GM12878 (cell line): ENCODE measurements around the gene MTIF3. TPM values are rescaled to one million over a fixed set of nuclear protein-coding genes. Genes with fewer than 3 reads are reported as not detected.

Experiments
- CHD4 ChIP-seq: fragments of 200-600 bp; sonication (generic); IDR thresholded peaks from 2 replicates; pipeline ENCODE4 v1.6.1; 2016; ENCODE audit warnings: mild to moderate bottlenecking
- NBN ChIP-seq: fragments of 450-650 bp; IDR thresholded peaks from 2 replicates; pipeline ENCODE4 v1.6.1; 2016
- RUNX3 ChIP-seq: IDR thresholded peaks from 2 replicates; pipeline ENCODE4 v1.6.1; 2012; ENCODE audit warnings: low read length, inconsistent platforms
- SMC3 ChIP-seq: IDR thresholded peaks from 2 replicates; pipeline ENCODE4 v1.6.1; 2011; ENCODE audit warnings: low read length, improper control_type of control experiment, borderline replicate concordance
- SREBF1 ChIP-seq: IDR thresholded peaks from 2 replicates; pipeline ENCODE4 v1.6.1; 2012; ENCODE audit warnings: mild to moderate bottlenecking, low read length
- polyA plus RNA-seq, 11 experiments: library from polyadenylated mRNA; depleted of rRNA in 4 of 11; unstranded in 6 of 11; stranded (reverse) in 5 of 11; fragments of >200 nt; fragmentation: Nextera tagmentation in 4 of 11; fragmentation: Illumina TruSeq in 1 of 11; extraction: Ambion mirVana in 4 of 11; extraction: Trizol in 1 of 11; gene quantifications; 1 replicate in 1 of 11; 2 replicates in 10 of 11; pipeline versions ENCODE4 v1.2.1 to v1.2.3, GENCODE V29; 2011 to 2016; ENCODE audit warnings: inconsistent platforms in 2 of 11, missing spikeins in 2 of 11, low read depth in 1 of 11
- total RNA-seq, 4 experiments: library from RNA; depleted of rRNA in 3 of 4; stranded (reverse); fragments of >200 nt in 3 of 4; fragmentation: Illumina TruSeq in 1 of 4; extraction: Trizol in 1 of 4; gene quantifications; 2 replicates each; pipeline versions ENCODE4 v1.2.1 to v1.2.3, GENCODE V29; 2013 to 2021
- TF ChIP-seq, protein P1 (sequence below): IDR thresholded peaks from 2 replicates; pipeline ENCODE4 v1.6.1; 2012; ENCODE audit warnings: improper control_type of control experiment, low read depth, low read length; ENCODE audit not compliant: insufficient replicate concordance

The MTIF3 gene
- total and polyA plus RNA-seq, 10 of the 15 experiments (the other 5 are each of a cell fraction or from before 2014, with no cell fraction given) = 22.4 to 73.9 (median 49.7) TPM

DNA sequence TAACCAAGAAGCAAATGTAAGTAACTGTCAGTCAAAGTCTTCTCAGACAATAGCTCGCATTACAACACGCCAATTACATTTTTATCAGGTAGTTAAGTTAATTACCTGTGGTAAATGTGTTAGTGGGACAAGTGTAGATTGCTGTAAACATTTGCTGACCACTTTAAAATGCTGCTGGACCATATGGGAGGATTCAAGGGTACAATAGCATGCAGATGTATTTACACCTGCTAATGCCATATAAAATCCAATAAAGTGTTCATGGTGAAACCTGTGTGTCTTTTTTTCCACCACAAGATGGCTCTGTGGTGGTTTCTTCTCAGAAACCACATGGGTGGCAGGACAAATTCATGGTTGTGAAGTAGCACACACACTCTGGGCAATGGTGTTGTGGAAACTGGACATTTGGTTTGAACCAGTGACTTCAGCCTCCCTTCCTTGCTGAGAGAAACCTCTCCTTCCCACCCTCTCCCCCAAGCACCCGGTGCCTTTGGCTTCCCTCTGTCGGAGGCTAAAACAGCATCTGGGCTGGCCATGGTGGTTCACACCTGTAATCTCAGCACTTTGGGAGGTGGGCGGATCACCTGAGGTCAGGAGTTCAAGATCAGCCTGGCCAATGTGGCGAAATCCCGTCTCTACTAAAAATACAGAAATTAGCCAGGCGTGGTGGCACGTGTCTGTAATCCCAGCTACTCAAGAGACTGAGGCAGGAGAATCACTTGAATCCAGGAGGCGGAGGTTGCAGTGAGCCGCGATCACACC is 44.0 kb downstream of the MTIF3 start (continued):
- TF ChIP-seq, protein P1, sequence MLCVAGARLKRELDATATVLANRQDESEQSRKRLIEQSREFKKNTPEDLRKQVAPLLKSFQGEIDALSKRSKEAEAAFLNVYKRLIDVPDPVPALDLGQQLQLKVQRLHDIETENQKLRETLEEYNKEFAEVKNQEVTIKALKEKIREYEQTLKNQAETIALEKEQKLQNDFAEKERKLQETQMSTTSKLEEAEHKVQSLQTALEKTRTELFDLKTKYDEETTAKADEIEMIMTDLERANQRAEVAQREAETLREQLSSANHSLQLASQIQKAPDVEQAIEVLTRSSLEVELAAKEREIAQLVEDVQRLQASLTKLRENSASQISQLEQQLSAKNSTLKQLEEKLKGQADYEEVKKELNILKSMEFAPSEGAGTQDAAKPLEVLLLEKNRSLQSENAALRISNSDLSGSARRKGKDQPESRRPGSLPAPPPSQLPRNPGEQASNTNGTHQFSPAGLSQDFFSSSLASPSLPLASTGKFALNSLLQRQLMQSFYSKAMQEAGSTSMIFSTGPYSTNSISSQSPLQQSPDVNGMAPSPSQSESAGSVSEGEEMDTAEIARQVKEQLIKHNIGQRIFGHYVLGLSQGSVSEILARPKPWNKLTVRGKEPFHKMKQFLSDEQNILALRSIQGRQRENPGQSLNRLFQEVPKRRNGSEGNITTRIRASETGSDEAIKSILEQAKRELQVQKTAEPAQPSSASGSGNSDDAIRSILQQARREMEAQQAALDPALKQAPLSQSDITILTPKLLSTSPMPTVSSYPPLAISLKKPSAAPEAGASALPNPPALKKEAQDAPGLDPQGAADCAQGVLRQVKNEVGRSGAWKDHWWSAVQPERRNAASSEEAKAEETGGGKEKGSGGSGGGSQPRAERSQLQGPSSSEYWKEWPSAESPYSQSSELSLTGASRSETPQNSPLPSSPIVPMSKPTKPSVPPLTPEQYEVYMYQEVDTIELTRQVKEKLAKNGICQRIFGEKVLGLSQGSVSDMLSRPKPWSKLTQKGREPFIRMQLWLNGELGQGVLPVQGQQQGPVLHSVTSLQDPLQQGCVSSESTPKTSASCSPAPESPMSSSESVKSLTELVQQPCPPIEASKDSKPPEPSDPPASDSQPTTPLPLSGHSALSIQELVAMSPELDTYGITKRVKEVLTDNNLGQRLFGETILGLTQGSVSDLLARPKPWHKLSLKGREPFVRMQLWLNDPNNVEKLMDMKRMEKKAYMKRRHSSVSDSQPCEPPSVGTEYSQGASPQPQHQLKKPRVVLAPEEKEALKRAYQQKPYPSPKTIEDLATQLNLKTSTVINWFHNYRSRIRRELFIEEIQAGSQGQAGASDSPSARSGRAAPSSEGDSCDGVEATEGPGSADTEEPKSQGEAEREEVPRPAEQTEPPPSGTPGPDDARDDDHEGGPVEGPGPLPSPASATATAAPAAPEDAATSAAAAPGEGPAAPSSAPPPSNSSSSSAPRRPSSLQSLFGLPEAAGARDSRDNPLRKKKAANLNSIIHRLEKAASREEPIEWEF = no peak
- TF ChIP-seq SMC3 (peak; percentile 68), SREBF1 (no peak), CHD4 (no peak), RUNX3 (peak; percentile 65), NBN (no peak)
